GM19397 (cell line): ENCODE data around the gene TRIM31.
"Not testable (repeated sequence)": the region's sequence is repeated elsewhere in the genome, so short reads cannot be mapped to it uniquely, and the experiment has no call there.

Source experiments
- ATAC-seq: cut with Tn5 transposase; IDR thresholded peaks from one replicate; pipeline ENCODE4 v1.9.1; 2021; ENCODE audit warnings: mild to moderate bottlenecking, moderate library complexity; ENCODE audit not compliant: unreplicated experiment

TRIM31 gene

DNA sequence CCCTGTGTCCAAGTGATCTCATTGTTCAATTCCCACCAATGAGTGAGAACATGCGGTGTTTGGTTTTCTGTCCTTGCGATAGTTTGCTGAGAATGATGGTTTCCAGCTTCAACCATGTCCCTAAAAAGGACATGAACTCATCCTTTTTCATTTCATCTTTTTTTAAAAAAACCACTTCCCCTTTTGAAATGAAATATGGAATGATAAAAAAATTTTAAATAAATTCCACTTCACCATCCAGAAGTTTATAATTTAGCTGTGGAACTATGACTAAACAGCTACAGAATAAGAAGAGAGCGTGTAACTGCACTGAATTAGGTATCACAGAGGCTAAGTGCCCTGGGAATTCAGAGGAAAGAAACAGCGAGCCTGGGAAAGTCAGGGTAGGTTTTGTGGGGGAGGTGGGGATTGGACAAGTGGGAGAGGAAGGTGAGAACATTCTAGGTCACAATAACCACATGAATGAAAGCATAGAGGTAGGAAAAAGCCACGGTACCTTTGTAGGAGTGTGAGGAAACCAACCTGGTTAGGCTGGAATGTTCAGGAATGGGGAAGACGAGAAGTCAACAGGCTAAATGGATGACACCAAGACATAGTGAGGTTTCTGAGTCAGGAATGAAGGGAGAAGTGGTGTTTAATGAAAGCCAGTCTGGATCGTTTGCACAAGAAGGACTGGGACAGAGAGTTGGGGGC lies 37.1 kb upstream of the TRIM31 start:
- ATAC-seq, result no peak

- no peak for ATAC-seq
Observed at GRCh38 chr6:30149234-30149633, 36.3 kb upstream of the TRIM31 start.

- no peak for ATAC-seq
Observed at GRCh38 chr6:30147096-30147495, 34.2 kb upstream of the TRIM31 start.

GRCh38 chr6:30145818-30146217 lies 32.9 kb upstream of the TRIM31 start:
- no peak for ATAC-seq

DNA sequence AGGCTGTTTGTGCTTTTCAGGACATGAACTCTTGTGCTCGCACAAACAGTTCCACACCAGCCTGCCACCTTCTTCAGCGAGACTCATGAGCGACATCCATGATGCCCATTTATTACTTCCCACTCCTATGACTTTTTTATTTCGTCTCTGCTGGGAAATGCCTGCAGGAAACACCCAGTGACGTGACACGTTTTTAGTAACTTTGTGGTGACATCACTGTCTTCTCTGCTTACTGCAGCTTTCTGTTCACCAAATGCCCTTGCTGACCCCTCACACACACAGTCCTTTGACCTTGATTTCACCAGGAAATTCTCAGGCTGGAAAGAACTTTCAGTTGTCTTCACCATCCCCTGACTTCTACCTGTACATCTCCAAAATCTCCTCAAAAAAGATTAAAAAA lies 31.9 kb upstream of the TRIM31 start:
- no peak for ATAC-seq

DNA sequence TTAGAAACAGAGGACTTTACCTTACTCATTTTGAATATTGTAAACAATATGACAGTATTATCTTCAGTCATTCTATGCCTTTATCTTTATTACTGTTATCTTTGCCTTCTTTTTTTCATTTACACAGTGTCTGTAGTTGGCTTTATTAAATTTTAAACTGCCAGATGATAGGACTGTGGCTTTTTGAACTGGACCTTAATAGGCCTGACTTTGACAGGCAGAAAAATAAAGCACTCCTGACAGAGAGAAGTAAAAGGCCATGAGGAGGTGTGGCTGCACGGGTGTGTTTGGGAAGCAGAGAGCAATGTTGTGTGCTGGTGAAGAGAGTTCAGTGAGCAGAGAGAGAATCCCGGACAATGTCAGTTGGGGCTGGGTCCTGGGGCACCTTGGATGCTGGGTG lies 30.9 kb upstream of the TRIM31 start:
- ATAC-seq, result no peak

DNA sequence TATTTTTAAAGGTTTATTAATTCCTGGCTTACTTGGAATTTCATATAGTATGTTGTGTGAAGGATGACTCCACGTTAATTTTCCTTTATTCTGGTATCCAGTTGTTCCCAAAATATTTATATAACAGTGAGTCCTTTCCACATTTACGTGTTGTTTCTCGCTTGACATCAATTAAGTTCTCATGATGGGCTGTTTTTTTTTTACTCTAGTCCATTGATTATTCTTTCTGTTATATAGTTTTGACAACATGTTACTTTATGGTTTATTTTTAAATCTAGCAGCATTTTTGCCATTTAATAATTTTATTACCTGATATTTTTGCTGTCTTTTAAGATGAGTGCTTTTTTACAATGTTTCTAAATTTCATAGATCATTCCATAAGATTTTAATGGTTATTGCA lies 29.8 kb upstream of the TRIM31 start:
- no peak for ATAC-seq

GRCh38 chr6:30140240-30140639 lies 27.4 kb upstream of the TRIM31 start:
- ATAC-seq, result not testable (repeated sequence)

DNA sequence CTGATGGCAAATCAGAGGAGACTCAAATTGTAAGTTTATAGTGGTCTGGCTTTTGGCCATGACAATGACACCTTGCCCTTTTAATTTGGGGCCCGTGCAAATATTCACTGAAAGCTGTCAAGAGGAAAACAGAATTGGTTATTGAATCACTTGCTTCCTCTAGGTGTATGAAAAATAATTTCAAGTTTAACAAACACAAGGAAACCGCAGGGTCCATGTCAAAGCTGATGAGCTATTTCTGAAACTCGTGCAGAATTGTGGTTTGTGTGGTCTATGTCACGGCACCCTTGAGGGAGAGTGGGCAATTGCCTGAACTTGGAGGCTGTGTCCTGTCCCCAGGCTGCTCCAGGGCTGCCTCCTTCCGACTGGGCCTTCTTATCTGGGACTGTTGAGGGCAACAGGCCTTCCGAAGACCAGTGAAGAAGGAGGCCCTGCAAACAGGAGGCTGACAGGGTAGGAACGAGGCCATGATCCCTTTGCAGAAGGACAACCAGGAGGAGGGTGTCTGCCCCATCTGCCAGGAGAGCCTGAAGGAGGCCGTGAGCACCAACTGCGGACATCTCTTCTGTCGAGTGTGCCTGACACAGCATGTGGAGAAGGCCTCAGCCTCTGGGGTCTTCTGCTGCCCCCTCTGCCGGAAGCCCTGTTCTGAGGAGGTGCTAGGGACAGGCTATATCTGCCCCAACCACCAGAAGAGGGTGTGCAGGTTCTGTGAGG lies 23.8 kb upstream of the TRIM31 start:
- ATAC-seq, result no peak

DNA sequence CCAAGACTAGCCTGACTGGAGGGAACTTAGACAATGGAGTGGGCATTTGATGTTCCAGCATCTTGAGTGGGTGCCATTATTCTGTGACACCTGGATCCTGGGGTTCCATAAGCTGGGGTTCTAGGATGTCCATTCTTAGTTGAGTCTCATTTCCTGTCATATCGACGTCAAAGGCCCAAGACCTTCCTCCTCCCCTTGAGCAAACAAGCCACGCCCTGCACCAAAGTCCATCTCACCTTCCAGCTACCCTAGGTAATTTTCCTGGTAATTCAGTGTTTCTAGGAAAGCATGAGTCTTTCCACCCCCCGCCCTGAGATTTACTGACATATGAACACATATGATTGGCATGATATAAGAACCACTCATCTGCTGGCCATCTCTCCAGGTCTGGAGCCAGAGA lies 22.9 kb upstream of the TRIM31 start, which contains the start of gene TRIM40:
Gene TRIM40 (plus strand): TSS at position 384 of the 400 bp plus-strand sequence. CDS start 897 bp downstream, outside the sequence.
- no peak for ATAC-seq

DNA sequence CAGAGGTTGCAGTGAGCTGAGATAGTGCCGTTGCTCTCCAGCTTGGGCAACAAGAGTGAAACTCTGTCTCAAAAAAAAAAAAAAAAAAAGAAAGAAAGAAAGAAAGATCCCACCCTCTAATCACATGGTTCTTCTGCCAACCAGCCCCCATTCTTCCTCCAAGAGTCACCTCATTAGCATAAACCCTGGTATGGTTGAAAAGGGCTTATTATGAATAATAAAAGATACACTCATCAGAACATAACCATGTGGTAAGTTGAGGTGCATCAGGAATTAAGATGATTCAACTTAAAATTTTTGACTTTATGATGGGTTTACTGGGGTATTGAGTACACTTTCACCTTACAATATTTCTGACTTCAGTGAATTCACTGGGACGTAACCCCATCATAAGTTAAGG lies 22.3 kb upstream of the TRIM31 start:
- ATAC-seq, result no peak

DNA sequence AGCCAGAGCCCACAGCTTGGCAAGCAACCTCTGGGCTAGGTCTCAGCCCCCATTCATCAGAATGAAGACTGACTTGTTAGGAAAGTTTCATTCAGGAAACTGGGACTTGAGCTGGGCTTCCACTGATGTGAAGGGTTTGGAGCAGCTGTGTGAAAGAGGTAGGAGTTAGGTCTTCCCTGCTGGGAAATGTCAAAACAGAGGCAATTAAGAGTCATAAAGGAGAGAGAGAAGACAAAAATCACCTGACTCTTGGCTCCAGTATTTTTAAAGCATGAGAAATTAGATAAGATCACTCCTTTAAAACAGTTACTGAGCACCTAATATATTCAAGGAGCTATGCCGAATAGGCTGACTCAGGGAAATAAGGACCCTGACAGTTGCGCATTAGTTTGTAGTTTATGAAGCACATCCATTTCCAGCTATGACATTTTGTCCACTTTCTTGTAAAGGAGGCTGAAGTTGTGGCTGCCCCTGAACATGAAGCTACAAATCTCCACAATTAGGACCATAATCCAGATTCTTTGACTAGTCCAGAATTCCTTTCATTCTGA lies 19.1 kb upstream of the TRIM31 start:
- no peak for ATAC-seq

- peak; percentile 75 for ATAC-seq
Observed at GRCh38 chr6:30130887-30131862, 18.3 kb upstream of the TRIM31 start.

- no peak for ATAC-seq
Observed at GRCh38 chr6:30130179-30130679, 17.3 kb upstream of the TRIM31 start.

GRCh38 chr6:30129265-30130178 lies 16.6 kb upstream of the TRIM31 start:
- ATAC-seq, result no peak

DNA sequence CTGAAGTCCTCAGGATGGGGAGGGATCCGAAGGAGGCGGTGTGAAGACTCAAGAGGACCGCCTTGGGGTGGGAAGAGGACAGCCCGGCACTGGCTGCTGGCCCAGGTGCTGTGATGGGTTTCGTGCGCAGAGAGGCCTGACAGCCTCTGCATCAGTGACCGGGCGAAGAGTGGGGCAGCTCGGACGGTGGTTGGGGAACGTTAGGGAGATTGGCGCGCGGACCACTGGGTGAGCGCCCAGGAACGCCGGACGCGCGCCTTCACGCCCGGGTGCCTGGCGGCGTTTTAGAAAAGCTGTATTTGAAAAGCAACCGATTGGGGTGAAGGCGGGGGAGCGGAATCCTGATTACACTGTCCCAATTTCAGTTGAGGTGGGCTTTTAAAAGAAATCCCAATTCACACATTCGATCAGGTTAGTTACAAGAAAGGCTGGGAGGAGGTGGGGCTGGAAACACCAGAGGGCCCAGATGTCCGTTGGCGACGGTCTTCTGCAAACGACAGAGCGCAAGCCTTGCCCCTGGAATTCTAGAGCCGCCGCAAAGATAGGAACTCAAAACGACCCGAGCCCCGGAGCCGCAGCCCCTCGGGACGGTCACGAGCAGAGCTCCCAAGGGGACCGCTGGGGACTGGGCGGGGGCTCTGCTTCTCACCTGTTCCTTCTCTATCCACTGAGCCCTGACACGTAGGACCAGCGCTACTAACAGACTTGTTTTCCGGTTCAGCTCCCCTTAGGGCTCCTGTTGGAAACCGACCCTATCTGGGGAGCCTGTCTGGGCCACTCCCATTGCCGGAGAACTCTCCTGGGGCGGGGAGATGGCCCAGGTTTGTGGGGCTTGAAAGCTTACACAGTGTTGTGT lies 14.6 kb upstream of the TRIM31 start:
- ATAC-seq, result no peak

- ATAC-seq, result no peak
Observed at GRCh38 chr6:30122515-30122914, 9.6 kb upstream of the TRIM31 start.

- ATAC-seq, result no peak
Observed at GRCh38 chr6:30121446-30122366, 8.8 kb upstream of the TRIM31 start.
